Adrenal gland (tissue), 12 donors: ENCODE measurements around the gene PLK5. TPM values are rescaled to one million over a fixed set of nuclear protein-coding genes. Genes with fewer than 3 reads are reported as not detected.

Source experiments
- DNase-seq, 7 donors: peaks; one replicate each; pipeline ENCODE4 v3.0.0-alpha.2; 2019 to 2020
- H3K27ac ChIP-seq, 5 donors: fragments of 200-600 bp; sonication (generic) in 4 of 5; 1 replicate in 3 of 5; 2 replicates in 2 of 5; pipeline versions ENCODE4 v1.5.1 to v1.8.0; 2016 to 2020; ENCODE audit warnings: mild to moderate bottlenecking in 1 of 5
- H3K27me3 ChIP-seq: fragments of 200-600 bp; 2 replicates; pipeline ENCODE4 v1.8.0; 2021
- H3K36me3 ChIP-seq, 2 donors: fragments of 200-600 bp; replicated peaks in 1 of 2; 1 replicate in 1 of 2; 2 replicates in 1 of 2; pipeline versions ENCODE4 v1.5.1 to v1.8.0; 2018 to 2022
- H3K4me1 ChIP-seq, 2 donors: fragments of 200-600 bp; replicated peaks in 1 of 2; 1 replicate in 1 of 2; 2 replicates in 1 of 2; pipeline versions ENCODE4 v1.5.1 to v1.8.0; 2018 to 2021
- H3K4me3 ChIP-seq, 4 donors: fragments of 200-600 bp; sonication (generic) in 3 of 4; one replicate each; pipeline ENCODE4 v1.5.1; 2016 to 2018
- H3K9me3 ChIP-seq, 3 donors: fragments of 200-600 bp; sonication (generic) in 1 of 3; replicated peaks in 1 of 3; 1 replicate in 2 of 3; 2 replicates in 1 of 3; pipeline versions ENCODE4 v1.5.1 to v1.8.0; 2016 to 2021
- POLR2A ChIP-seq, 2 donors: fragments of 450-650 bp; IDR thresholded peaks; one replicate each; pipeline ENCODE4 v1.6.1; 2017; ENCODE audit warnings: antibody characterized with exemption in 2 of 2, mild to moderate bottlenecking in 2 of 2, moderate library complexity in 1 of 2
- WGBS, 4 donors: extraction: QIAGEN DNeasy Blood & Tissue Kit in 2 of 4; methylation state at CpG; one replicate each; pipeline versions ENCODE4 v1.1.5 to v1.1.7; 2013 to 2017; 5-methylcytosine and 5-hydroxymethylcytosine counted together
- intact Hi-C, 2 donors: fragments of 100-400 bp; cut with DNase I; formaldehyde crosslinking; loops; one replicate each; pipeline versions ENCODE4 v1.14.1 to v1.15.0; 2022 to 2023
- polyA plus RNA-seq, 3 donors: library from polyadenylated mRNA; stranded (reverse); fragments of 200-250 nt in 2 of 3; fragments of 350-450 nt in 1 of 3; fragmentation: Illumina TruSeq in 1 of 3; extraction: RNeasy Lipid Tissue Mini Kit (QIAGEN cat#74804) in 1 of 3; gene quantifications; one replicate each; pipeline ENCODE4 v1.2.3, GENCODE V29; 2013 to 2014
- total RNA-seq, 9 donors: library from RNA; depleted of rRNA in 4 of 9; stranded (reverse); fragments of >200 nt in 4 of 9; fragments of 120-200 nt in 1 of 9; fragmentation: NEBNext Ultra II Directional in 1 of 9; extraction: Animal tissue kit (Norgen Biotek cat#: 25700) in 1 of 9; gene quantifications; one replicate each; pipeline versions ENCODE4 v1.1.0 to v1.2.4, GENCODE V29; 2013 to 2023
- TF ChIP-seq, protein P1 (sequence below), 6 experiments: fragments of 450-650 bp in 4 of 6; fragments of 200-600 bp in 2 of 6; sonication (generic) in 1 of 6; IDR thresholded peaks; 1 replicate in 5 of 6; 2 replicates in 1 of 6; pipeline versions ENCODE4 v1.5.1 to v1.8.0; 2016 to 2021; ENCODE audit warnings: antibody characterized with exemption in 6 of 6, mild to moderate bottlenecking in 2 of 6, moderate library complexity in 1 of 6
- donor health status: healthy with polysubstance abuse.
- donor health status: Bipolar disorder and iron deficiency.
- donor health status: DM: yes; HTN: yes; CAD: no.
- donor health status: DM: no; HTN: no; CAD: no.
- donor health status: DM: no; HTN: no; CAD: no.
- donor health status: DM: yes; HTN: yes; CAD: no.

The PLK5 gene
- total and polyA plus RNA-seq, 12 donors = 0.15 to 1.0 (median 0.32) TPM; not detected in 8

DNA sequence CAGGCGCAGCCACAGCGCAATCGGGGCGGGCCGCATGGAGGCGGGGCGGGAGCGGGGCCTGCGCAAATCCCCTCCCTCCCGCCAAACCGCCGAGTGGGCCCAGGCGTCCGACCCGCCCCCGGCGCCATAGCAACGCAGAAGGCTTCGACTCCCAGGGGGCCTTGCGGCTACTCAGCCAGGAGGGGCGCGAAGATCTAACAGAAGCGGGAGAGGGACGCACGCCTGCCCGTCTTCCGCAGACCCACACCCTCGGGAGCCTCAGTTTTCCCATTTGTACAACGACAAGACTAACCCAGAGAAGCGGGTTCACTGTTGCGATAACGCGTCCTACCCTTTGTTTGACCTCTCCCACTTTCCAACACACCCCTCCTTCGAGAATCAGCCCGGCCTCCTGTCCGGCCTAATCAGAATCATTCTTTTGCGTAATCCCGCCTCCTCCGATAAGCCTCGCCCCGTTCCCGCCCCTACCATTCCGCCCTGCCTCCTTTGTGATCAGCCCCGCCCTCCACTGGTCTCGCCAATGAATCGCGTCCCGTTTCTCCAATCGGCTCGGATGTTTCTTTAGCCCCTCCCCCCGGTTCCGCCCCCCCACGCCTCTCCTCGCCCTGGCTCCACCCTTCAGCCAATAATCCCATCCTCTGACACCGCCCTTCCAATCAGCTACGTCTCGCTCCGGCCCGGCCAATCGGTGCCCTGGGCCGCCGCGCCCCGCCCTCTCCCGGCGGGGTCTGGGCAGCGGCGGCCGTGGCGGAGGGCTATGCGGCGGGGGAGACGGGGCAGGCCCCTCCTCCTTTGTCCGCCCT, 33.4 kb upstream of the PLK5 start, which contains the start of gene PCSK4:
Gene PCSK4 (minus strand): TSS at position 40 of the 803 bp plus-strand sequence. CDS start 4 bp downstream, at position 36.
- Histone ChIP-seq H3K27ac (peak within 1 kb of the TSS in 4 of 5 donors; percentile 38 to 86 (median 74)), H3K36me3 (no peaks in the 10 kb centered on the region), H3K27me3 (no peaks in the 10 kb centered on the region), H3K4me1 (peaks cover 25 to 29% of the 10 kb centered on the region in 2 donors), H3K4me3 (peak within 1 kb of the TSS in 2 of 4 donors; percentile 44 to 66), H3K9me3 (no peaks in the 10 kb centered on the region)
- peak; percentile 98 to 100 (median 99) for DNase-seq
- no peak for TF ChIP-seq POLR2A (IDR thresholded peaks at IDR 0.05)
- TF ChIP-seq, protein P1, sequence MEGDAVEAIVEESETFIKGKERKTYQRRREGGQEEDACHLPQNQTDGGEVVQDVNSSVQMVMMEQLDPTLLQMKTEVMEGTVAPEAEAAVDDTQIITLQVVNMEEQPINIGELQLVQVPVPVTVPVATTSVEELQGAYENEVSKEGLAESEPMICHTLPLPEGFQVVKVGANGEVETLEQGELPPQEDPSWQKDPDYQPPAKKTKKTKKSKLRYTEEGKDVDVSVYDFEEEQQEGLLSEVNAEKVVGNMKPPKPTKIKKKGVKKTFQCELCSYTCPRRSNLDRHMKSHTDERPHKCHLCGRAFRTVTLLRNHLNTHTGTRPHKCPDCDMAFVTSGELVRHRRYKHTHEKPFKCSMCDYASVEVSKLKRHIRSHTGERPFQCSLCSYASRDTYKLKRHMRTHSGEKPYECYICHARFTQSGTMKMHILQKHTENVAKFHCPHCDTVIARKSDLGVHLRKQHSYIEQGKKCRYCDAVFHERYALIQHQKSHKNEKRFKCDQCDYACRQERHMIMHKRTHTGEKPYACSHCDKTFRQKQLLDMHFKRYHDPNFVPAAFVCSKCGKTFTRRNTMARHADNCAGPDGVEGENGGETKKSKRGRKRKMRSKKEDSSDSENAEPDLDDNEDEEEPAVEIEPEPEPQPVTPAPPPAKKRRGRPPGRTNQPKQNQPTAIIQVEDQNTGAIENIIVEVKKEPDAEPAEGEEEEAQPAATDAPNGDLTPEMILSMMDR (IDR thresholded peaks at IDR 0.05) = no peak
- WGBS, 4 donors = 0 to 1% (median 1%) methylated on average over 24 to 74 of the region's 74 CpGs
- intact Hi-C loops = no loop called here

DNA sequence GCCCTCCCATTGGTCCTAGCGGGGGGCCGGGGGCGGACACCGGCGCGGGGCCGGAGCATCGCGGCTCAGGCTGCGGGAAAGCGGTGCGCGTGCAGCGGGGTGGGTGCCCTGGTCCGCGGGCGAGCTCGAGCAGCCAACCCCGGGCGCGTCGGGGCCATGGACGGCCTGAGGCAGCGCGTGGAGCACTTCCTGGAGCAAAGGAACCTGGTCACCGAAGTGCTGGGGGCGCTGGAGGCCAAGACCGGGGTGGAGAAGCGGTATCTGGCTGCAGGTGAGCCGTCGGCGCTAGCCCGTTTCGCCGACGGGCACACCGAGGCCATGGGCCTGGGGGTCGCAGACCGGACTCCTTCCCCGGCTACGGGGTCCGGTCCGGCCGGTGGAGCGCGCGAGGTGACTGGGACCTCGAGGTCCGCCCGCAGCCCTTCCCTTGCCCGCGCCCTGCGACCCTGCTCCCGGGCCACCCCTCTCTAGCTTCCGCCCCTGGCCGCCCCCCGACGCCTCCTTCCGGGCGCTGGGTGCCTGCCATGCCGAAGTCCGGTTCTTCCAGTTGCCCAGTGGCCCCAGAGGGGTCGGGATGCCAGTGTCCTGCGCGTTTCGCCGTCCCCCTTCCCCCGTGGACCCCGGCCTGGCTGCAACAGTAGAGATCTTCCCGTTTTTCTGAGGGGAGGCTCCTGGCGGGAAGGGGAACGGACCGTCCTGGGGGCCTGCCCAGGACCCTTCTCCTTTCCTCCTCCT, 32.6 kb upstream of the PLK5 start, which contains the start of gene REEP6:
Gene REEP6 (plus strand): TSS at position 68 of the 735 bp plus-strand sequence. CDS start 89 bp downstream, at position 157.
- 2 to 3% (median 2%) methylated on average over 20 to 73 of the region's 73 CpGs; no CpG with 5 or more reads in 1 of the 4 donors for WGBS, 4 donors
- intact Hi-C loops = no loop called here
- H3K27ac ChIP-seq = peak within 1 kb of the TSS; percentile 38 to 86 (median 75)

DNA sequence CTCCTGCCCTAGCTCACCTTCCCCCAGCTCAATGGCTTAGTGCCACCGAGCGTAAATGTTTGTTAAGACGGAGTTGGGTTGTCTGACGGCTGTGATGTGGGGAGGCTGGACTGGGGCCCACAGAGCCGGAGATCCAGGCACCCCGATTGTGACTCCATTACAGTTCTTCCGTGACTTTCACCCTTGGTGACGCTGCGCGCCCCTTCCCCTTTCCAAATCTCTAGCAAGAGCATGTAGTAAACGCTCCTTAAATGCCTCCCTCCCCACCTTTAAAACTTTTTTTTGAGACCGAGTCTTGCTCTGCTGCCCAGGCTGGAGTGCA, 32.1 kb upstream of the PLK5 start:
- Histone ChIP-seq H3K9me3 (no peaks in the 10 kb centered on the region), H3K4me3 (peak overlapping the region in 2 of 4 donors; percentile 44 to 65), H3K27ac (peak overlapping the region in 4 of 5 donors; percentile 68 to 86 (median 76)), H3K4me1 (peaks cover 25 to 29% of the 10 kb centered on the region in 2 donors), H3K36me3 (no peaks in the 10 kb centered on the region), H3K27me3 (no peaks in the 10 kb centered on the region)
- WGBS, 4 donors = 35 to 53% (median 47%) methylated on average over 9 to 12 of the region's 12 CpGs
- TF ChIP-seq, protein P1 (IDR thresholded peaks at IDR 0.05) = no peak
- TF ChIP-seq POLR2A (IDR thresholded peaks at IDR 0.05) = no peak
- intact Hi-C loops = no loop called here
- DNase-seq = peak in 4 of 7 donors; percentile 47 to 65 (median 58)

More for the DNA sequence above, 32.6 kb upstream of the PLK5 start, which contains the start of gene REEP6:
- peaks cover 25 to 29% of the 10 kb centered on the region in 2 donors for H3K4me1 ChIP-seq
- no peaks in the 10 kb centered on the region for H3K27me3 ChIP-seq
- H3K36me3 ChIP-seq = no peaks in the 10 kb centered on the region
- H3K4me3 ChIP-seq = peak within 1 kb of the TSS in 2 of 4 donors; percentile 44 to 66
- TF ChIP-seq, protein P1 (IDR thresholded peaks at IDR 0.05) = no peak
- TF ChIP-seq POLR2A (IDR thresholded peaks at IDR 0.05) = peak; percentile 12 to 85
- H3K9me3 ChIP-seq = no peaks in the 10 kb centered on the region
- no peak for DNase-seq
